ENCODE measurements around the gene MED28. TPM values are rescaled to one million over a fixed set of nuclear protein-coding genes. Genes with fewer than 3 reads are reported as not detected.
A peak's percentile ranks its signal among the peaks of the same experiment; 100 is the strongest.

The MED28 gene
- polyA plus RNA-seq, 1 donor: 50.4 TPM

DNA sequence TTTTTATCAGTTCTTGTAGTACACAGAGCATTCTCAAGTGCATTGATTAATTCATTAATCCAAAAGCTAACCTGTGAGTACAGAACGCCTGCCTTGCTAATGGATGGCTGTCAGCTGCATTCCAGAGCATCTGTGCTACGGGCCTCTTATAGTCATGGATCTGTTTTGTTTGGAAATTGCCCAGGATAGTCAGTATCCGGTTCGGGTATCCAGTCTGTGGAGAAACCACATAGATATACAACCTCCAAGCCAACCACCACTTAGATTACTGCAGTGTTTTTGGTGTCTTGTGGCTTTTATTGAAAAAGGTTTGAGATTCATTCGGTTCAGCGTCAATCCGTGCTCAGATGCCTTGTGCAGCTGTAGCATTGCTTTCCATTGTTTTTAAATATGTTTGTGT is 33.5 kb upstream of the MED28 start:
- H3K9me3 ChIP-seq (ENCODE audit: control insufficient read depth, low read depth, low read length): peaks cover 3% of the 10 kb centered on the region
- H3K36me3 ChIP-seq (ENCODE audit: control insufficient read depth, insufficient read depth, low read length): peaks cover 55% of the 10 kb centered on the region
- no peaks in the 10 kb centered on the region for H3K27me3 ChIP-seq (ENCODE audit: control insufficient read depth, insufficient read depth, low read length)
- no peak for DNase-seq
- peaks cover 11% of the 10 kb centered on the region for H3K4me1 ChIP-seq (ENCODE audit: control insufficient read depth, insufficient read depth, low read length)
- no peak overlapping the region for H3K27ac ChIP-seq (ENCODE audit: low read length)
- H3K4me3 ChIP-seq (ENCODE audit: low read length): no peak overlapping the region
- WGBS (ENCODE audit: insufficient coverage, low lambda C conversion rate): no CpG with 5 or more reads among the region's 7 CpGs

DNA sequence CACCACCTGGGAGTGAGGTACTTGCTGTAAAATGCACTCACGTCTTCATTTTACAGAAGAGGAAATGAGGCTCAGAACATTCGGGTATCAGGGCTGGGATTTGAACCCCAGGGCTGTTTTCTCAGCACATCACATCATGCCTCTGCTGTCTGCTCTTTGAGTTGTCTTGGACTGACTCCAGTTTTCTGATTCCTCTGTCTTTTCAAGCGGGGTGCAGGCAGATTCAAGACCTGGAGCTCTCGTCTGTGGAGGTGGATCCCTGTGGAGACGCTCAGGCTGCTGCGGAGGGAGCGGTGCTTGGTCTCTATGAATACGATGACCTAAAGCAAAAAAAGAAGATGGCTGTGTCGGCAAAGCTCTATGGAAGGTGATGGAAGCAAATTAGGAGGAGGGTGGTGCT is 31.2 kb upstream of the MED28 start:
- H3K27me3 ChIP-seq (ENCODE audit: control insufficient read depth, insufficient read depth, low read length): no peaks in the 10 kb centered on the region

GRCh38 chr4:17583941-17584340 is 30.5 kb upstream of the MED28 start:
- Histone ChIP-seq H3K27me3 (ENCODE audit: control insufficient read depth, insufficient read depth, low read length) (no peaks in the 10 kb centered on the region), H3K9me3 (ENCODE audit: control insufficient read depth, low read depth, low read length) (no peaks in the 10 kb centered on the region), H3K4me3 (ENCODE audit: low read length) (no peak overlapping the region), H3K36me3 (ENCODE audit: control insufficient read depth, insufficient read depth, low read length) (peaks cover 76% of the 10 kb centered on the region), H3K4me1 (ENCODE audit: control insufficient read depth, insufficient read depth, low read length) (peaks cover 6% of the 10 kb centered on the region), H3K27ac (ENCODE audit: low read length) (no peak overlapping the region)
- no peak for DNase-seq
- WGBS (ENCODE audit: insufficient coverage, low lambda C conversion rate): no CpG with 5 or more reads among the region's 4 CpGs

More for the DNA sequence above, 31.2 kb upstream of the MED28 start:
- H3K9me3 ChIP-seq (ENCODE audit: control insufficient read depth, low read depth, low read length): no peaks in the 10 kb centered on the region
- H3K4me1 ChIP-seq (ENCODE audit: control insufficient read depth, insufficient read depth, low read length): peaks cover 9% of the 10 kb centered on the region
- H3K36me3 ChIP-seq (ENCODE audit: control insufficient read depth, insufficient read depth, low read length): peaks cover 72% of the 10 kb centered on the region
- no peak overlapping the region for H3K27ac ChIP-seq (ENCODE audit: low read length)
- no CpG with 5 or more reads among the region's 9 CpGs for WGBS (ENCODE audit: insufficient coverage, low lambda C conversion rate)
- no peak overlapping the region for H3K4me3 ChIP-seq (ENCODE audit: low read length)
- no peak for DNase-seq

GRCh38 chr4:17584521-17585213 is 29.8 kb upstream of the MED28 start:
- H3K36me3 ChIP-seq (ENCODE audit: control insufficient read depth, insufficient read depth, low read length): peaks cover 82% of the 10 kb centered on the region
- 100% methylated on average over 2 of the region's 10 CpGs for WGBS (ENCODE audit: insufficient coverage, low lambda C conversion rate)

DNA sequence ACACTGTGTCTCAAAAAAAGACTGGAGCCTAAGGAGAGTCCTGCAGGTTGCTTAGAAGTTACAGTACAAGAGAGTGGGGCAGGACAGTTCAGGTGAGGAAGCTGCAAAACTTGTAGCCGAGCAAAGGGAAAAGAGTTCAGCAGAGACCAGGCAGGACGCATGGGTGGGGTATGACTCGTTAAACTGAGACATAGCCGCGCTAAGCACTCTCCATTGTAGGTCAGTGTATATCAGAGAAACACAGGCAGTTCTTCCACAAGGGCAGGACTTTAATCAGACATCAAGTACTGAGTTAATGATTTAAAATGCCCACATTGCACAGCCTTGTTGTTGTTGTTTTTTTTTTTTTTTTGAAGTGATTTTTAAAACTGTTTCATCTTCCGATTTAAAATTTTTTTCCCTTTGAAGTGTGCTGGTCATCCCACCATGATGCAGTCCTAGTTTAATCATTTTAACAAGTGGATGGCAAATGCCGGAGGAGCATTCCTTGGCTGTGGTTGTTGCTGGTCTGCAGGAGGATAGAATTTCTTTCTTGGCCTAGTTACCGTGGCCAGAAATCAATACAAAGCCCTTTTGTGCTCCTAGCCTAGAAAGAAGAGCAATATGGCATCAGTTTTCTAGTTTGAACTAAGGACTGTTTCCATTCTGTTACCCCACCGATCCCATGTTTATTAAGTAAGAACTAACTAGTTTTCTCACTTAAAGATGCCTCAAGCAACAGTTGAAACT is 27.2 kb upstream of the MED28 start:
- no peaks in the 10 kb centered on the region for H3K27me3 ChIP-seq (ENCODE audit: control insufficient read depth, insufficient read depth, low read length)
- H3K4me3 ChIP-seq (ENCODE audit: low read length): no peak overlapping the region
- WGBS (ENCODE audit: insufficient coverage, low lambda C conversion rate): 87% methylated on average over 4 of the region's 9 CpGs
- H3K9me3 ChIP-seq (ENCODE audit: control insufficient read depth, low read depth, low read length): no peaks in the 10 kb centered on the region
- H3K36me3 ChIP-seq (ENCODE audit: control insufficient read depth, insufficient read depth, low read length): peaks cover 74% of the 10 kb centered on the region
- peak overlapping the region; percentile 18 for H3K27ac ChIP-seq (ENCODE audit: low read length)
- peaks cover 12% of the 10 kb centered on the region for H3K4me1 ChIP-seq (ENCODE audit: control insufficient read depth, insufficient read depth, low read length)
- DNase-seq: peak in 1 of 2 donors; percentile 16

More at GRCh38 chr4:17584521-17585213, 29.8 kb upstream of the MED28 start:
- DNase-seq: no peak
- Histone ChIP-seq H3K9me3 (ENCODE audit: control insufficient read depth, low read depth, low read length) (no peaks in the 10 kb centered on the region), H3K4me1 (ENCODE audit: control insufficient read depth, insufficient read depth, low read length) (peaks cover 6% of the 10 kb centered on the region), H3K27ac (ENCODE audit: low read length) (no peak overlapping the region), H3K27me3 (ENCODE audit: control insufficient read depth, insufficient read depth, low read length) (no peaks in the 10 kb centered on the region), H3K4me3 (ENCODE audit: low read length) (no peak overlapping the region)

- DNase-seq: peak; percentile 47 to 70
- Histone ChIP-seq H3K4me3 (ENCODE audit: low read length) (no peak overlapping the region), H3K27ac (ENCODE audit: low read length) (peak overlapping the region; percentile 44), H3K4me1 (ENCODE audit: control insufficient read depth, insufficient read depth, low read length) (peaks cover 12% of the 10 kb centered on the region), H3K9me3 (ENCODE audit: control insufficient read depth, low read depth, low read length) (no peaks in the 10 kb centered on the region), H3K27me3 (ENCODE audit: control insufficient read depth, insufficient read depth, low read length) (no peaks in the 10 kb centered on the region), H3K36me3 (ENCODE audit: control insufficient read depth, insufficient read depth, low read length) (peaks cover 60% of the 10 kb centered on the region)
- WGBS (ENCODE audit: insufficient coverage, low lambda C conversion rate): no CpG with 5 or more reads among the region's 3 CpGs
These were observed 25.1 kb upstream of the MED28 start for GRCh38 chr4:17589355-17589754.

DNA sequence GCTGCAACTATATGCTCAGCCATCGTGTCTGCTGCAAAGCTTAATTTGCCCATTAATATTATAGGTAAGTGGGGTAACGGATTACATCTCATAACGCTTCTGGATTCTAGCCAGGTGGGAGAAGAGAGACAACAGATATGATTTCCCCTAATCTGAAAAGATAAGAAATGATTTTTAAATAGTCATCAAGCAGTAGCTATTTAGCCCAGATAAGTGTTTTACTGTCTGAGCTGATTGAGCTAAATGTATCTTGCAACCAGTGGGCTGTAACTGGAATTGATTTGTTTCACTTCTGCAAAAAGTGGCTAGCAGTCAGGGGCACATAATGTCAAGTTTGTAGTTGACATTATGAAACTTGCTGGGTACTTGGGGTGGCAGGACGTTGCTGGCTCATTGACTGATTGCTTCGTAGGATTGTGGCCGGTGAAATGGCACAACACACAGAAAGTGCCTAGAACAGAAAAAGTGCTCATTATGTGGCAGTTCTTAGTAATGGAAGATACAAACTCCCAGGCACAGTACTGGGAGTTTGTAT is 18.9 kb upstream of the MED28 start:
- no peaks in the 10 kb centered on the region for H3K9me3 ChIP-seq (ENCODE audit: control insufficient read depth, low read depth, low read length)
- no peak overlapping the region for H3K4me3 ChIP-seq (ENCODE audit: low read length)
- no peaks in the 10 kb centered on the region for H3K27me3 ChIP-seq (ENCODE audit: control insufficient read depth, insufficient read depth, low read length)
- H3K27ac ChIP-seq (ENCODE audit: low read length): no peak overlapping the region
- peaks cover 56% of the 10 kb centered on the region for H3K36me3 ChIP-seq (ENCODE audit: control insufficient read depth, insufficient read depth, low read length)
- no peak for DNase-seq
- no CpG with 5 or more reads among the region's 6 CpGs for WGBS (ENCODE audit: insufficient coverage, low lambda C conversion rate)
- H3K4me1 ChIP-seq (ENCODE audit: control insufficient read depth, insufficient read depth, low read length): no peaks in the 10 kb centered on the region

- no peaks in the 10 kb centered on the region for H3K4me1 ChIP-seq (ENCODE audit: control insufficient read depth, insufficient read depth, low read length)
- peaks cover 56% of the 10 kb centered on the region for H3K36me3 ChIP-seq (ENCODE audit: control insufficient read depth, insufficient read depth, low read length)
- no peaks in the 10 kb centered on the region for H3K27me3 ChIP-seq (ENCODE audit: control insufficient read depth, insufficient read depth, low read length)
- no peak overlapping the region for H3K4me3 ChIP-seq (ENCODE audit: low read length)
- H3K27ac ChIP-seq (ENCODE audit: low read length): no peak overlapping the region
- H3K9me3 ChIP-seq (ENCODE audit: control insufficient read depth, low read depth, low read length): no peaks in the 10 kb centered on the region
- DNase-seq: peak in 1 of 2 donors; percentile 18
- WGBS (ENCODE audit: insufficient coverage, low lambda C conversion rate): no CpG with 5 or more reads among the region's 7 CpGs
These were observed 16.9 kb upstream of the MED28 start for GRCh38 chr4:17597517-17597916.

DNA sequence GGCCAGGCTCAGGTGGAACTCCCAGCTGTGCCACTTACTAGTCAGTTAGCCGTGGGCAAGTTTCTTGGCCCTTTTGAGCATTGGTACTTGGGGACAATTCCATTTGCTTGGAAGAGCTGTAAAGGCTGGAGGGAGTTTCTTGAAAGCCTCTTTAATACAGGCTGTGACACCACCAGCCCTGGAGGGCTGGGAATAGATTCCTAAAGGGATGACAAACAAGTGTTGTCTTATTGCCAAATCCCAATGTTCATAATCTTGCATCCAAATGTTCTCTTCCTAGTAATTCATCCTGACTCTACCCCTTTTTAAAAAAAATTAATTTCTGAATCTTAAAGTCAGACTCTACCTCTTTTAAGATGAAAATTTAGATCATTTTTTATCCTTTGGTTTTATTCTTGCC is 14.6 kb upstream of the MED28 start:
- H3K9me3 ChIP-seq (ENCODE audit: control insufficient read depth, low read depth, low read length): no peaks in the 10 kb centered on the region
- DNase-seq: no peak
- H3K4me3 ChIP-seq (ENCODE audit: low read length): no peak overlapping the region
- no peaks in the 10 kb centered on the region for H3K27me3 ChIP-seq (ENCODE audit: control insufficient read depth, insufficient read depth, low read length)
- H3K4me1 ChIP-seq (ENCODE audit: control insufficient read depth, insufficient read depth, low read length): no peaks in the 10 kb centered on the region
- H3K27ac ChIP-seq (ENCODE audit: low read length): no peak overlapping the region
- WGBS (ENCODE audit: insufficient coverage, low lambda C conversion rate): no CpG with 5 or more reads among the region's 1 CpG
- H3K36me3 ChIP-seq (ENCODE audit: control insufficient read depth, insufficient read depth, low read length): peaks cover 53% of the 10 kb centered on the region

DNA sequence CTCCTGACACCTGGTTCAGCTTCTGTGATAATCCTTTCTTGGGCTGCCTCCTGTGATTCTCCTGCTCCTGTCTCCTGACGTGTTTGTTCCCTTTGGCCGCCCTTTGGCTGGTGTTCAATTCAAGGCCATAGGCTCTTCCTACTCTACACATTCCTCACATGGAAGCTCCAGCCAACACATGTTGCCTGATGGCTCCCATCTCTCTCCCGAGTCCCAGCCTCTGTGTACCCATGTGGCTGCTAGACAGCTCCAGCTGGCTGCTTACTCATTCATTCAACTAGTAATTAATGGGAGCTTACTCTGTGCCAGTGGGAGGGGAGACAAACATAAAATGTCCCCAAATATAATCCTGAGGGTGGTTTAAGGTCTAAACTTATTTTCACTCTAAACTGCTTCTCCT is 9.2 kb upstream of the MED28 start:
- H3K27ac ChIP-seq (ENCODE audit: low read length): no peak overlapping the region
- peaks cover 42% of the 10 kb centered on the region for H3K36me3 ChIP-seq (ENCODE audit: control insufficient read depth, insufficient read depth, low read length)
- 100% methylated on average over 2 of the region's 3 CpGs for WGBS (ENCODE audit: insufficient coverage, low lambda C conversion rate)
- no peaks in the 10 kb centered on the region for H3K27me3 ChIP-seq (ENCODE audit: control insufficient read depth, insufficient read depth, low read length)
- H3K4me1 ChIP-seq (ENCODE audit: control insufficient read depth, insufficient read depth, low read length): no peaks in the 10 kb centered on the region
- no peaks in the 10 kb centered on the region for H3K9me3 ChIP-seq (ENCODE audit: control insufficient read depth, low read depth, low read length)
- DNase-seq: no peak
- no peak overlapping the region for H3K4me3 ChIP-seq (ENCODE audit: low read length)

All from large intestine (tissue), 3 donors.